Measurements from ENCODE around the gene MINDY2.

Gene MINDY2

DNA sequence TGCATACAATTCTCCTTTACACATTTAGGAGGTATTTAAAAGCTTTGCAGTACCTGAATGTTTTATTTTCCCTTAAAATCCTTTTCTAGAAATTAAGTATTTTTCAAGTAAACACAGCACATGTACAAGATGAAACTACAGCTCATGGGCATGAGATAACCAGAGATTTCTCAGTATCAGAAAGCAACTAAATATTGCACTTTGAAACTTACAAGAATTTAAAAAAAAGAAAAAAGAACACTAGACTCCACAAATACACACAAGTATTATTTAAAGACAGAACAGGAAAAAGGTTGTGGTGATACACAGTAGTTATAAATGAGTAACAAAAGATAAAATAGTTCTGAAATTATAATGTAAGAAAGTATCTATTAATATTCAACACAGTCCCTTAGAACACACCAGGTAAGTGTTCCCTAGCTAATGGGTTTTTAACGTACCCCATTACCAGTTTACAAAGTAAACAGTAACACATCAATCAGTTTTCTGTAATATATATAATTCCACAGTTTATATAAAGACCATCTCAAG is 127.1 kb downstream of the MINDY2 start:
- no peaks in the 10 kb centered on the region for H3K27me3 ChIP-seq (ENCODE audit: low read depth)
- H3K4me1 ChIP-seq: no peaks in the 10 kb centered on the region
- no peak overlapping the region for H3K4me3 ChIP-seq
- no peaks in the 10 kb centered on the region for H3K9me3 ChIP-seq
- in situ Hi-C loops (cut with MboI; ENCODE audit: low sequenced_read_pairs): no loop called here
- no peak for DNase-seq (ENCODE audit: low spot score in 2 of 2)
- H3K36me3 ChIP-seq (replicated peaks): peaks cover 51% of the 10 kb centered on the region

DNA sequence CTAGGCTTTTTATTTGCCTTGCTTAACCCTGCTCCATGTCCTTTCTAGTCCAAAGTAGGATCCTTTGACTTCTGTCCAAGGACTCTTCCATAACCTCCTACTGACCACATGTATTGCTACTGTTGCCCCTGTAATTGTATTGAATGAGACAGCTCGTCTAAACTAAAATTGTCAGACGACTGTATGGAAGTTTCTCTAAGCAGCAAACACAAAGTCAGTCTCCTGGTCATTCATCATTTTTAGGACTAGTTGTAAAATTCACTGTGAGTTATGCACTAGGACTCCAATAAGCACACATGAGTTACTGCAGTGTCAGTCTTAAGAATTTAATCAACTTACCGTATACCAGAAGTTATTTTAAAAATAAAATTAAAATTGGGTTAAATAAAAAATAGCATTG is 129.5 kb downstream of the MINDY2 start:
- in situ Hi-C loops (cut with MboI; ENCODE audit: low sequenced_read_pairs): no loop called here
- Histone ChIP-seq H3K9me3 (no peaks in the 10 kb centered on the region), H3K4me1 (no peaks in the 10 kb centered on the region), H3K4me3 (no peak overlapping the region), H3K27me3 (ENCODE audit: low read depth) (no peaks in the 10 kb centered on the region), H3K36me3 (replicated peaks) (peaks cover 31% of the 10 kb centered on the region)
- DNase-seq (ENCODE audit: low spot score in 2 of 2): no peak

DNA sequence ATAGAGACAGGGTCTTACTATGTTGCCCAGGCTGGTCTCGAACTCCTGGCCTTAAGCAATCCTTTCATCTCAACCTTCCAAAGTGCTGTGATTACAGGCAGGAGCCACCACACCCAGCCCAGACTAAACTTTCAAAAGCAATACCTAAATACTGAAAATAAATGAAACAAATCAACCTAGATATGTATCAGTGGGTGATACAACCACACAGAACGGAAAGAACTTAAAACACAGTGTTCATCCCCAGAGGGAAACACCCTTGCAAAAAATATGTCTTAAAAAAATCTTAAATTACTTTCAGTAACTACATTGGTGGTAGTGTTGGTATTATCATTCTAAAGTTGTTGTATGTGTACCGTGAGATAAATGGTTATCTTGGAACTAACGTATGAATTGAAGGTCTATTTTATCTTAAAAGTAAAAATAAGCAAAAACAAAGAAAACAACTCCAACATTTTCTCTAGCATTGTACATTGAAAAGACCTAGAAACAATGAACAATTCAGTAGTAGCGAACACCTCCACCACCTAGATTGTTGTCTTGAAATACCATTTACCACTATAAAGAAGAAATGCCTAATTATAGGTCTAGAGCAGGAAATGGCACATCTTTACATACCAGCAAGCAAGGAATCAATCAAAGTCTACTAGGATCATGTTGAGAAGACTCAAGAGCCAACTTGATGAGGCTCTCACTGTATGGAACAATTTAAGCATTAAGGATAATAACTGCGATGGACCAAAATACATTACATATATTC is 137.6 kb downstream of the MINDY2 start:
- in situ Hi-C loops (cut with MboI; ENCODE audit: low sequenced_read_pairs): no loop called here
- no peaks in the 10 kb centered on the region for H3K27me3 ChIP-seq (ENCODE audit: low read depth)
- no peak for DNase-seq (ENCODE audit: low spot score in 2 of 2)
- peaks cover 3% of the 10 kb centered on the region for H3K4me1 ChIP-seq
- no peaks in the 10 kb centered on the region for H3K9me3 ChIP-seq
- peaks cover 34% of the 10 kb centered on the region for H3K36me3 ChIP-seq (replicated peaks)
- H3K4me3 ChIP-seq: no peak overlapping the region

DNA sequence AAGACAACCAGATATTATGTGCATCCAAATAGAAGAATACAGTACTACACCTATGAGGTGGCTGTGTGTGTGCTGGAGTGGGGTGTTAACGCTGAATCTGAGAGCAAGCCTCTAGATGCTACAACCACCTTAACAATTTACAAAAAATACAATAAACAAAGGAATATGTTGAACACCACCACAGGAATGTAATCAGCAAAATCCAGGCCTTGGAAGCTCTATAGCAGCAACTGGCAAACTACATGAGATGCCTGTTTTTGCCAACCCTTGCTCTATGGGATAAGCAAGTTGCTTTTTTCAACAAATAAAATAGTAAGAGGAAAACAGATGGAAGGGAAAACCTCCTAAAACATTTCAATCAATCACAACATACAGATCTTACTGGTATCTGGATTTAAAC is 138.5 kb downstream of the MINDY2 start:
- H3K4me1 ChIP-seq: peaks cover 3% of the 10 kb centered on the region
- in situ Hi-C loops (cut with MboI; ENCODE audit: low sequenced_read_pairs): no loop called here
- H3K36me3 ChIP-seq (replicated peaks): peaks cover 39% of the 10 kb centered on the region
- no peaks in the 10 kb centered on the region for H3K9me3 ChIP-seq
- H3K27me3 ChIP-seq (ENCODE audit: low read depth): no peaks in the 10 kb centered on the region
- H3K4me3 ChIP-seq: no peak overlapping the region
- no peak for DNase-seq (ENCODE audit: low spot score in 2 of 2)

DNA sequence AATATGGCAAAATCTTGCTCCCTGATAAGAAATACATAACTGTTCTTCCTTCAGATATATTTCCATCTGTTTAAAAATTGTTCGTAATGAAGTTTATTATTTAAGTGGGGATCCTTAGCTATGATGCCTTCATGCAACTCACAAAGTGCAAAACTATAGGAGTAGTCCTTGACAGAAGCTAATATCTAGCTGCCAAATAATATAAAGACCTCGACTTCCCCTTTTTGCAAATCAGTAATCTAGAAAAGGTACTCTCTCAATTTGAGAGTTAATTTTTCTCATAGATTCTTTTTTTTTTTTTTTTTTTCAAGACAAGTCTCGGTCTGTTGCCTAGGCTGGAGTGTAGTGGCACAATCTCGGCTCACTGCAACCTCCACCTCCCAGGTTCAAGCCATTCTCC is 139.4 kb downstream of the MINDY2 start:
- in situ Hi-C loops (cut with MboI; ENCODE audit: low sequenced_read_pairs): no loop called here
- Histone ChIP-seq H3K27me3 (ENCODE audit: low read depth) (no peaks in the 10 kb centered on the region), H3K4me1 (peaks cover 5% of the 10 kb centered on the region), H3K9me3 (no peaks in the 10 kb centered on the region), H3K4me3 (no peak overlapping the region), H3K36me3 (replicated peaks) (peaks cover 41% of the 10 kb centered on the region)
- no peak for DNase-seq (ENCODE audit: low spot score in 2 of 2)
